Parathyroid adenoma (tissue), 2 donors: ENCODE results near the gene LINC00632.
A peak's percentile ranks its signal among the peaks of the same experiment; 100 is the strongest.

Experiments
- H2AFZ ChIP-seq: fragments of 300-600 bp; sonication (generic); one replicate; pipeline ENCODE4 v1.7.0; 2017; ENCODE audit warnings: antibody characterized with exemption, mild to moderate bottlenecking
- H3K27ac ChIP-seq: fragments of 300-600 bp; sonication (generic); one replicate; pipeline ENCODE4 v1.7.0; 2017
- H3K27me3 ChIP-seq: fragments of 300-600 bp; sonication (generic); one replicate; pipeline ENCODE4 v1.7.0; 2017; ENCODE audit warnings: low read length; ENCODE audit not compliant: control insufficient read depth, insufficient read depth
- H3K36me3 ChIP-seq: fragments of 300-600 bp; sonication (generic); one replicate; pipeline ENCODE4 v1.7.0; 2017; ENCODE audit warnings: low read length; ENCODE audit not compliant: control insufficient read depth, insufficient read depth
- H3K4me1 ChIP-seq: fragments of 300-600 bp; sonication (generic); one replicate; pipeline ENCODE4 v1.7.0; 2017; ENCODE audit warnings: control low read depth
- H3K4me2 ChIP-seq: fragments of 300-600 bp; sonication (generic); one replicate; pipeline ENCODE4 v1.7.0; 2017; ENCODE audit warnings: low read length
- H3K4me3 ChIP-seq: fragments of 300-600 bp; sonication (generic); one replicate; pipeline ENCODE4 v1.7.0; 2017; ENCODE audit warnings: low read depth, low read length
- H3K79me2 ChIP-seq: fragments of 300-600 bp; sonication (generic); one replicate; pipeline ENCODE4 v1.7.0; 2017; ENCODE audit warnings: control low read depth
- H3K9ac ChIP-seq: fragments of 300-600 bp; sonication (generic); one replicate; pipeline ENCODE4 v1.7.0; 2017; ENCODE audit warnings: mild to moderate bottlenecking
- H3K9me3 ChIP-seq: fragments of 300-600 bp; sonication (generic); one replicate; pipeline ENCODE4 v1.7.0; 2017; ENCODE audit warnings: low read length; ENCODE audit not compliant: control insufficient read depth
- TF ChIP-seq, protein P1 (sequence below): fragments of 300-600 bp; sonication (generic); IDR thresholded peaks from one replicate; pipeline ENCODE4 v1.7.0; 2017; ENCODE audit warnings: antibody characterized with exemption, mild to moderate bottlenecking
- donor health status: primary hyperparathyroidism.

The LINC00632 gene

DNA sequence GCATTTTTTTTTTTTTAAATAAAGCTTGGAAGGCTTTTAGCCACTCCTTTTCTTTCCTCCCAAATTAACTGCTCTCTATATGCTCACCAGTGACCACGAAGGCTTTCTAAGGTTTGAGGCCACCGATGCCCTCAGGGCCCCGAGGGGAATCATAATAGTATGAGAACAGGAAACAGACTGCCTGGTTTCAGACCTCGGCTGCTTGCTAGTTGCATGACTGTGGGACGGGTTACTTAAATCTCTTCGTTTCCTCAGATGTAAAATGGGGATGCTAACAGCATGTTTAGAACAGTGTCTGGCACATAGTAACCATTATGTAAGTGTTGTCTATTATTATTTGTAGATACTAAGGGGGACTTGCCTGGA, 3.6 kb downstream of the LINC00632 start:
- Histone ChIP-seq H3K9me3 (no peaks in the 10 kb centered on the region), H3K4me1 (no peaks in the 10 kb centered on the region), H2AFZ (no peak overlapping the region), H3K27me3 (no peaks in the 10 kb centered on the region), H3K27ac (no peak overlapping the region), H3K4me2 (peak overlapping the region; percentile 47), H3K4me3 (no peak overlapping the region), H3K79me2 (no peaks in the 10 kb centered on the region), H3K9ac (no peak overlapping the region), H3K36me3 (no peaks in the 10 kb centered on the region)
- TF ChIP-seq, protein P1, sequence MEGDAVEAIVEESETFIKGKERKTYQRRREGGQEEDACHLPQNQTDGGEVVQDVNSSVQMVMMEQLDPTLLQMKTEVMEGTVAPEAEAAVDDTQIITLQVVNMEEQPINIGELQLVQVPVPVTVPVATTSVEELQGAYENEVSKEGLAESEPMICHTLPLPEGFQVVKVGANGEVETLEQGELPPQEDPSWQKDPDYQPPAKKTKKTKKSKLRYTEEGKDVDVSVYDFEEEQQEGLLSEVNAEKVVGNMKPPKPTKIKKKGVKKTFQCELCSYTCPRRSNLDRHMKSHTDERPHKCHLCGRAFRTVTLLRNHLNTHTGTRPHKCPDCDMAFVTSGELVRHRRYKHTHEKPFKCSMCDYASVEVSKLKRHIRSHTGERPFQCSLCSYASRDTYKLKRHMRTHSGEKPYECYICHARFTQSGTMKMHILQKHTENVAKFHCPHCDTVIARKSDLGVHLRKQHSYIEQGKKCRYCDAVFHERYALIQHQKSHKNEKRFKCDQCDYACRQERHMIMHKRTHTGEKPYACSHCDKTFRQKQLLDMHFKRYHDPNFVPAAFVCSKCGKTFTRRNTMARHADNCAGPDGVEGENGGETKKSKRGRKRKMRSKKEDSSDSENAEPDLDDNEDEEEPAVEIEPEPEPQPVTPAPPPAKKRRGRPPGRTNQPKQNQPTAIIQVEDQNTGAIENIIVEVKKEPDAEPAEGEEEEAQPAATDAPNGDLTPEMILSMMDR: no peak

DNA sequence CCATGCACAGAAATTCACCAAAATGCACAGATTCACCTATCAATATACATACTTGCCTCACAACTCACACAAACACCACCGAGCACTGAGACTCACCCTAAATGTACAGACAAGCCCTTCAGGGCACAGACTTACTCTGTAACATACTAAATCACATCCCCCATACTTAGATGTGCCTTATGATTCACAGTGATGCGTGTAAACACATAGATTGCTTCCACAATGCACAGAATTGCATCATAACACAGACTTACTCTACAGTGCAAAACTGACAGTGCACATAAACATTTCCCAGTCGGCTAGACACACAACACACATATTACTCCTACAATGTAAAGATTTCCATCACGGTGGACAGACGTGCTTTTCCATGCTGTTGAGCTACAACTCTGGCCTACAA, 6.2 kb downstream of the LINC00632 start:
- TF ChIP-seq, protein P1: no peak
- Histone ChIP-seq H3K4me3 (no peak overlapping the region), H3K79me2 (no peaks in the 10 kb centered on the region), H3K9ac (no peak overlapping the region), H3K27ac (no peak overlapping the region), H2AFZ (no peak overlapping the region), H3K9me3 (no peaks in the 10 kb centered on the region), H3K27me3 (no peaks in the 10 kb centered on the region), H3K36me3 (no peaks in the 10 kb centered on the region), H3K4me1 (no peaks in the 10 kb centered on the region), H3K4me2 (no peak overlapping the region)

DNA sequence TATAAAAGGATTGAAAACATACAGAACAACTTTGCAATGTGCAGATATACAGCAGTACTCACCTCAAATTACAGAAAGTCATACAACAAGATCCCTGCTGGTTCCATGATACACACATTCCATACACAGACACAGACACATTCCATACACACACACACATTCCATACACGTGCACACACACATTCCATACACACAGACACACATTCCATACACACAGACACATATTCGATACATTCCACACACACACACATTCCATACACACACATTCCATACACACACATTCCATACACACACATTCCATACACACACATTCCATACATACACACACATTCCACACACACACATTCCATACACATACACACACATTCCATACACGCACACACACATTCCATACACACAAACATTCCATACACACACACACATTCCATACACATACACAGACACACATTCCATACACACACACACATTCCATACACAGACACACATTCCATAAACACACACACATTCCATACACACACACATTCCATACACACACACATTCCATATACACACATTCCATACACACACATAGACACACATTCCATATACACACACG, 13.7 kb downstream of the LINC00632 start:
- Histone ChIP-seq H2AFZ (no peak overlapping the region), H3K27ac (no peak overlapping the region), H3K4me2 (no peak overlapping the region), H3K79me2 (no peaks in the 10 kb centered on the region), H3K9ac (no peak overlapping the region), H3K4me1 (no peaks in the 10 kb centered on the region), H3K36me3 (no peaks in the 10 kb centered on the region), H3K4me3 (no peak overlapping the region), H3K27me3 (no peaks in the 10 kb centered on the region), H3K9me3 (no peaks in the 10 kb centered on the region)
- TF ChIP-seq, protein P1: no peak

DNA sequence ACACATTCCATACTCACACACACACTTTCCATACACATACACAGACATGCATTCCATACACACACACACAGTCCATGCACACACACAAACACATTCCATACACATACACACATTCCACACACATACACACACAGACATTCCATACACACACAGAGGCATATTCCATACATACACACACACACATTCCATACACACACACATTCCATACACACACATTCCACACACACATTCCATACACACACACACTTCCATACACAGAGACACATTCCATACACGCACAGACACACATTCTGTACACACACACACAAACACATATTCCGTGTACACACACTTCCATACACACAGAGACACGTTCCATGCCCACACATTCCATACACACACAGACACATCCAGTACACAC, 14.8 kb downstream of the LINC00632 start:
- no peak overlapping the region for H3K4me2 ChIP-seq
- no peaks in the 10 kb centered on the region for H3K36me3 ChIP-seq
- no peaks in the 10 kb centered on the region for H3K79me2 ChIP-seq
- H3K9me3 ChIP-seq: no peaks in the 10 kb centered on the region
- no peaks in the 10 kb centered on the region for H3K27me3 ChIP-seq
- no peak overlapping the region for H3K9ac ChIP-seq
- no peak overlapping the region for H3K27ac ChIP-seq
- no peaks in the 10 kb centered on the region for H3K4me1 ChIP-seq
- H3K4me3 ChIP-seq: no peak overlapping the region
- H2AFZ ChIP-seq: no peak overlapping the region
- TF ChIP-seq, protein P1: no peak

DNA sequence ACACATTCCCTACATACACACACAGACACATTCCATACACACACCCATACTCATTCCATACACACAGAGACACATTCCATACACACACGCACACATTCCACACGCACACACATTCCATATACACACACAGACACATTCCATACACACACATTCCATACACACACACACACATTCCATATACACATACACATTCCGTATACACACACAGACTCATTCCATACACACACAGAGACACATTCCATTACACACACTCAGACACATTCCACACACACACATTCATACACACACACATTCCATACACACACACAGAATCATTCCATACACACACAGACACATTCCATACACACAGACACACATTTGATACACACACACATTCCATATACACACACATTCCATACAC, 15.2 kb downstream of the LINC00632 start:
- no peaks in the 10 kb centered on the region for H3K9me3 ChIP-seq
- no peaks in the 10 kb centered on the region for H3K36me3 ChIP-seq
- H3K4me3 ChIP-seq: no peak overlapping the region
- H3K4me1 ChIP-seq: no peaks in the 10 kb centered on the region
- no peak overlapping the region for H3K9ac ChIP-seq
- H3K4me2 ChIP-seq: no peak overlapping the region
- H3K79me2 ChIP-seq: no peaks in the 10 kb centered on the region
- no peak overlapping the region for H2AFZ ChIP-seq
- H3K27ac ChIP-seq: no peak overlapping the region
- TF ChIP-seq, protein P1: no peak
- H3K27me3 ChIP-seq: no peaks in the 10 kb centered on the region
